Trophoblast cell (in vitro differentiated cells and primary cell): ENCODE measurements around the gene IMPDH1.

Experiments
- DNase-seq, 2 donors: peaks; one replicate each; pipeline ENCODE4 v3.0.0-alpha.2; 2016
- H2AFZ ChIP-seq: 2 replicates; pipeline ENCODE4 v1.6.1; 2013; ENCODE audit warnings: low read length, moderate library complexity, mild to moderate bottlenecking; ENCODE audit not compliant: insufficient read depth, poor library complexity
- H2AK5ac ChIP-seq: 2 replicates; pipeline ENCODE4 v1.6.1; 2013; ENCODE audit warnings: mild to moderate bottlenecking, low read length
- H2BK120ac ChIP-seq: 2 replicates; pipeline ENCODE4 v1.6.1; 2013; ENCODE audit warnings: low read length, mild to moderate bottlenecking, moderate library complexity; ENCODE audit not compliant: insufficient read depth, poor library complexity
- H2BK12ac ChIP-seq: 2 replicates; pipeline ENCODE4 v1.6.1; 2013; ENCODE audit warnings: mild to moderate bottlenecking, low read length, moderate library complexity
- H2BK5ac ChIP-seq: 2 replicates; pipeline ENCODE4 v1.6.1; 2013; ENCODE audit warnings: low read length, low read depth, moderate library complexity, mild to moderate bottlenecking; ENCODE audit not compliant: poor library complexity
- H3K14ac ChIP-seq: 2 replicates; pipeline ENCODE4 v1.6.1; 2013; ENCODE audit warnings: mild to moderate bottlenecking, low read length
- H3K18ac ChIP-seq: 2 replicates; pipeline ENCODE4 v1.6.1; 2013; ENCODE audit warnings: mild to moderate bottlenecking, low read length
- H3K23ac ChIP-seq: 2 replicates; pipeline ENCODE4 v1.6.1; 2013; ENCODE audit warnings: low read length
- H3K27ac ChIP-seq: 2 replicates; pipeline ENCODE4 v1.5.1; 2013; ENCODE audit warnings: low read depth, mild to moderate bottlenecking, inconsistent platforms, low read length, moderate library complexity
- H3K27me3 ChIP-seq: 2 replicates; pipeline ENCODE4 v1.6.1; 2013; ENCODE audit warnings: inconsistent platforms, mild to moderate bottlenecking, low read length, moderate library complexity; ENCODE audit not compliant: insufficient read depth
- H3K36me3 ChIP-seq, 2 experiments: 1 replicate in 1 of 2; 2 replicates in 1 of 2; pipeline ENCODE4 v1.6.1; 2013; ENCODE audit warnings: low read length in 2 of 2, mild to moderate bottlenecking in 2 of 2, moderate library complexity in 1 of 2; ENCODE audit not compliant: insufficient read depth in 2 of 2, control insufficient read depth in 1 of 2
- H3K4ac ChIP-seq: 2 replicates; pipeline ENCODE4 v1.6.1; 2013; ENCODE audit warnings: low read depth, mild to moderate bottlenecking, low read length, moderate library complexity
- H3K4me1 ChIP-seq, 2 experiments: 1 replicate in 1 of 2; 2 replicates in 1 of 2; pipeline ENCODE4 v1.6.1; 2013; ENCODE audit warnings: low read length in 2 of 2, mild to moderate bottlenecking in 2 of 2, moderate library complexity in 1 of 2; ENCODE audit not compliant: insufficient read depth in 2 of 2, control insufficient read depth in 1 of 2
- H3K4me2 ChIP-seq: 2 replicates; pipeline ENCODE4 v1.6.1; 2013; ENCODE audit warnings: inconsistent platforms, mild to moderate bottlenecking, low read length, moderate library complexity
- H3K4me3 ChIP-seq: 2 replicates; pipeline ENCODE4 v1.5.1; 2013; ENCODE audit warnings: mild to moderate bottlenecking, low read depth, low read length, inconsistent platforms
- H3K79me1 ChIP-seq: one replicate; pipeline ENCODE4 v1.6.1; 2013; ENCODE audit warnings: low read length
- H3K79me2 ChIP-seq: 2 replicates; pipeline ENCODE4 v1.6.1; 2013; ENCODE audit warnings: low read length, mild to moderate bottlenecking; ENCODE audit not compliant: control insufficient read depth, insufficient read depth, poor library complexity
- H3K9ac ChIP-seq: 2 replicates; pipeline ENCODE4 v1.6.1; 2013; ENCODE audit warnings: mild to moderate bottlenecking, low read length
- H3K9me3 ChIP-seq: 2 replicates; pipeline ENCODE4 v1.6.1; 2013; ENCODE audit warnings: low read depth, mild to moderate bottlenecking, control low read depth, inconsistent platforms, low read length; ENCODE audit not compliant: insufficient read depth
- H4K12ac ChIP-seq: 2 replicates; pipeline ENCODE4 v1.6.1; 2013; ENCODE audit warnings: low read depth, mild to moderate bottlenecking, low read length, moderate library complexity
- H4K8ac ChIP-seq: 2 replicates; pipeline ENCODE4 v1.6.1; 2013; ENCODE audit warnings: low read depth, mild to moderate bottlenecking, low read length, moderate library complexity
- H4K91ac ChIP-seq: one replicate; pipeline ENCODE4 v1.6.1; 2013; ENCODE audit warnings: low read depth, mild to moderate bottlenecking, low read length, moderate library complexity
- WGBS: extraction: QIAGEN DNeasy Blood & Tissue Kit; methylation state at CpG from one replicate; pipeline ENCODE4 v1.1.7; 2013; ENCODE audit warnings: missing lambda C conversion rate; ENCODE audit not compliant: insufficient read length, insufficient coverage; ENCODE audit errors: extremely low coverage; 5-methylcytosine and 5-hydroxymethylcytosine counted together

The IMPDH1 gene

DNA sequence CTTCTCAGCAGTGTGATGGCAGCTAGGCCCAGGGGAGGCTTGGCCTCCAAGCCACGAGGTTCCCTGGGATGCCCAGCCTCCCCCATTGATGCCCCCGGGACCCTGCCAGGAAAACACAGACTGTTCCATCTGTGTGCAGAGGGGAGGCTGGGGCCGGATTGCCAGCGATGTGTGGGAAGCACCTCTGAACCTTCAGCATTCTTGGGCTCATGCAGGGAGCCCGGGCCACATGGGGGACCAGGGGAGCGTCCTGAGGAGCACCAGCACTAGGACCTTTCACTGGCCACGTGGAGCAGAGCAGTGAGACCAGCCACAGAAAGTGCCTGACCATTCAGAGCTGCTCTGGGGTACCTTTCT, 2.6 kb downstream of the IMPDH1 start:
- Histone ChIP-seq H3K36me3 (no peaks in the 10 kb centered on the region), H3K14ac (no peak overlapping the region), H3K9ac (no peak overlapping the region), H2BK5ac (no peak overlapping the region), H2BK120ac (no peak overlapping the region), H3K4me3 (no peak overlapping the region), H3K9me3 (no peaks in the 10 kb centered on the region), H2AFZ (no peak overlapping the region), H3K27me3 (peaks cover 25% of the 10 kb centered on the region), H3K23ac (no peak overlapping the region), H3K4me2 (no peak overlapping the region), H3K18ac (no peak overlapping the region), H3K4ac (no peak overlapping the region), H4K91ac (no peak overlapping the region), H4K8ac (no peak overlapping the region), H4K12ac (no peak overlapping the region), H3K79me2 (peaks cover 4% of the 10 kb centered on the region), H2AK5ac (no peak overlapping the region), H3K79me1 (peaks cover 12% of the 10 kb centered on the region), H3K4me1 (peaks cover 5 to 13% of the 10 kb centered on the region in 2 experiments), H2BK12ac (no peak overlapping the region), H3K27ac (no peak overlapping the region)
- WGBS = no CpG with 5 or more reads among the region's 7 CpGs
- no peak for DNase-seq

DNA sequence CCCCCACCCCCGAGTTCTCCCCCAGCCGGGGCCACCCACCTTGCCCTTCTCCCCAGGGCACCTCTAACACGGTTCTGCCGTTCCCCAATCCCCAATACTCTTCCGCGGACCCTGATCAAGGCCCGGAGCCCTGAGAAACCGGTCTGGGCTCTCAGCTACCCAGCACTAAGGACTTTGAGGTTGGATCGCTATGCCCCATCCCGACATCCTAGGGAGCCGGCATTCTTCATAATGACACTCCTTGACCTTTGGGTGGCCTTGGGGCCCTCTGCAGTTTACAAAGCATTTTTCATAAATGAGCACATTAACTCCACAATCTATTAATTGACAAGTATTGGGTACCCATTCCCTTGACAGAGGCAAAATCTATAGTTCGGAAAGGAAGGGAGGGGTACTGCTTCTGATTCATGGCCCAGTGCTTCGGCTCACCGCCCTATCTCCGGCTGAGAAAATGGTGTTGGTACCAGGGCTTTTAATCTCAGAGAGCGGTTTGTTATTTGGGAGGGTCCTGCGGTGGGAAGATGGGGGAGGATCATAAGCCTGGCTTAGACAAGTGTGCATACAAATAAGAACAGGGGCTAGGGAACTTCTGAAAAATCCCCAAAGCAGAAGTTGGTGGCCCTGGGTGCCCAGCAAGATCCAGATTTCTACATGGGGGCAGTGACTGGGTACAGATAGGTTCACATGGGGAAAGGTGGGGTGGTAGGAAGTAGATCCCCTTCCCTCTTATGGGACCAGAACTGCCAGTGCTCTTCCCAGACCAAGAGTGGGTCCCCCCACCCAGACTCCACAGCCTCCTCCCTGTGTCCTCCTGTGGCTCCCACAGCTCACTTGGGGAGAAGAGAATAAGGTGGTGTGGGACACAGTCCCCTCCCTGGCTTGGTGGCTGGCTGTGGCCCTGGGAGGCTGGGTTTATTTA, 3.2 kb downstream of the IMPDH1 start:
- no peak overlapping the region for H4K8ac ChIP-seq
- DNase-seq = peak in 1 of 2 donors; percentile 54
- H3K4me2 ChIP-seq = peak overlapping the region; percentile 44
- no peak overlapping the region for H2BK12ac ChIP-seq
- no peak overlapping the region for H3K23ac ChIP-seq
- H3K9ac ChIP-seq = no peak overlapping the region
- H2BK5ac ChIP-seq = no peak overlapping the region
- no peak overlapping the region for H4K12ac ChIP-seq
- no peaks in the 10 kb centered on the region for H3K36me3 ChIP-seq
- no peaks in the 10 kb centered on the region for H3K9me3 ChIP-seq
- H4K91ac ChIP-seq = no peak overlapping the region
- no peak overlapping the region for H2BK120ac ChIP-seq
- H3K27me3 ChIP-seq = peaks cover 25% of the 10 kb centered on the region
- H2AFZ ChIP-seq = no peak overlapping the region
- no peak overlapping the region for H3K18ac ChIP-seq
- peaks cover 5 to 13% of the 10 kb centered on the region in 2 experiments for H3K4me1 ChIP-seq
- no peak overlapping the region for H3K27ac ChIP-seq
- H3K79me2 ChIP-seq = peaks cover 4% of the 10 kb centered on the region
- H3K4me3 ChIP-seq = no peak overlapping the region
- H2AK5ac ChIP-seq = no peak overlapping the region
- no peak overlapping the region for H3K14ac ChIP-seq
- H3K79me1 ChIP-seq = peaks cover 12% of the 10 kb centered on the region
- no CpG with 5 or more reads among the region's 17 CpGs for WGBS
- H3K4ac ChIP-seq = no peak overlapping the region

DNA sequence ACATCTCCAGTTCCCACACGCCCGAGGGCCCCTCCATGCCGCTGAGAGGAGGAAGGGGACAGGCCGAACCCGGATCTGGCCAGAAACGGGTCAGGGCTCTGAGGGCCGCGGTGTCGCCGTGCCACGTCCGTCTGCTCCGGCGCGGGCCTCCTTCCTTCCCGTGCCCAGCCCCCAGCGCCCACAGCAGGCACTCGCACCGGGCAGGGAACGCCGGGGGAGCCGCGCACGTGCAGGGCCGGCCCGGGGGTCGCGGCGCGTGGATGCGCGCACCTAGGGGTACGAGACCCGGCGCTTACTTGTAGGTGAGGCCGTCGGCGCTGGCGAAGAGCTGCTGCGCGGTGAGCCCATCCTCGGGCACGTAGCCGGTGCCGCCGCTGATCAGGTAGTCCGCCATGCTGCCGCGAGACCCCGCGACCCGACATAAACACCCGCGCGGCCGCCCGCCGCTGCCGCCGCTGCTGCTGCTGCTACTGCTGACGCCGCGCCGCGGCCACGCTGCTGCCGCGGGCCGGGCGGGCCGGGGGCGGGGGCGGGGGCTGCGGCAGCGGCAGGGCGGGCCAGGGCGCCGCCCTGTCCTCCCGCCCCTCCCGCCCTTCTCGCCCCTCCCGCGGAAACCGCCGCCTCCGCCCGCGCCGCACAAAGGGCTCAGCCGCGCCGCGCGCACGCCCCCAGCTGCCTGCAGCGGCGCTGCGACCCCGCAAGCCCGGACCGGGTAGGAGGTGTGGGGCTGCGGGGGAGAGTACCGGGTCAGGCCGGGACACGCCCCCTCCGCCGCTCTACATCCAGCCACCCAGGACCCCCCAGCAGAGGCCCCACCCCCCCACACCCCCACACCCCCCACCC, 4.1 kb downstream of the IMPDH1 start:
- H3K14ac ChIP-seq = peak overlapping the region; percentile 81
- peaks cover 12% of the 10 kb centered on the region for H3K79me1 ChIP-seq
- H3K4me3 ChIP-seq = peak overlapping the region; percentile 73
- H3K36me3 ChIP-seq = peaks cover 2 to 3% of the 10 kb centered on the region in 2 experiments
- no peak overlapping the region for H2BK5ac ChIP-seq
- H3K4me2 ChIP-seq = peak overlapping the region; percentile 80
- peak overlapping the region; percentile 58 for H2AFZ ChIP-seq
- H2BK12ac ChIP-seq = no peak overlapping the region
- H2BK120ac ChIP-seq = peak overlapping the region; percentile 64
- no peak overlapping the region for H3K4ac ChIP-seq
- no CpG with 5 or more reads among the region's 107 CpGs for WGBS
- no peak overlapping the region for H4K12ac ChIP-seq
- H4K8ac ChIP-seq = peak overlapping the region; percentile 15
- DNase-seq = peak in 1 of 2 donors; percentile 54
- H3K18ac ChIP-seq = peak overlapping the region; percentile 51
- peak overlapping the region; percentile 44 for H3K9ac ChIP-seq
- H3K27ac ChIP-seq = no peak overlapping the region
- H3K27me3 ChIP-seq = peaks cover 25% of the 10 kb centered on the region
- H4K91ac ChIP-seq = peak overlapping the region; percentile 58
- no peaks in the 10 kb centered on the region for H3K9me3 ChIP-seq
- no peak overlapping the region for H3K23ac ChIP-seq
- no peak overlapping the region for H2AK5ac ChIP-seq
- peaks cover 4% of the 10 kb centered on the region for H3K79me2 ChIP-seq
- peaks cover 5 to 13% of the 10 kb centered on the region in 2 experiments for H3K4me1 ChIP-seq

DNA sequence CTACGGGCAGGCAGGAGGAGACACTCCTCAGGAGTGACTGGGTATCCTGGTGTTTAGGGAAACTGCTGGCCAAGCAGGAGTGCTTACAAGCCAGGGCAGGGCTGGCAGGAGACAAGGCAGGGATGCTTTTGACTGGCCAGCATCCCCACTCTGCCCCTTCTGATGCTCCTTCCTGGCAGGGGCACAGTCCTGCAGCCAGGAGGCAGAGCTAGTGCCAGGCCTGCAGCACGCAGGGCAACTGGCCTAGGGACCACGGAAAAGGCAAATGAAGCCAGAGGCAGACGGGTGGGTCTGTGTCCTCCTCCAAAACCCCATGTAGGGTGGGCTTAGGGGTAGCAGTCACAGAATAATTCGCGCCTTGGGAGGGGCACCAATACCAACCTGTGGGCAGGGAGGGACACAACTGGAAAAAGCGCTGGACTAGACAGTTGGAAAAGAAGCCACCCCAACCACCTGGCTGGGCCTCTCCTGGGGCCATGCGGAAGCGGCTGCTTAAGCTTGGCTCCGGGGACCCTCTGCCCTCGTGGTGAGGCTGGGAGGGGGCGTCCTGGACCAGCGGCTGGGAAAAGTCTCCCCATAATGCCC, 4.8 kb downstream of the IMPDH1 start:
- H3K9me3 ChIP-seq = no peaks in the 10 kb centered on the region
- peak overlapping the region; percentile 58 for H2AFZ ChIP-seq
- H4K12ac ChIP-seq = no peak overlapping the region
- peak overlapping the region; percentile 15 for H4K8ac ChIP-seq
- no peak overlapping the region for H3K27ac ChIP-seq
- H4K91ac ChIP-seq = no peak overlapping the region
- H3K4me3 ChIP-seq = peak overlapping the region; percentile 73
- peak overlapping the region; percentile 80 for H3K4me2 ChIP-seq
- H3K4ac ChIP-seq = no peak overlapping the region
- no peak overlapping the region for H2AK5ac ChIP-seq
- H3K27me3 ChIP-seq = peaks cover 25% of the 10 kb centered on the region
- peak in 1 of 2 donors; percentile 25 for DNase-seq
- no peak overlapping the region for H2BK120ac ChIP-seq
- no peak overlapping the region for H2BK5ac ChIP-seq
- peaks cover 9% of the 10 kb centered on the region for H3K79me1 ChIP-seq
- no peak overlapping the region for H2BK12ac ChIP-seq
- no peak overlapping the region for H3K23ac ChIP-seq
- peaks cover 5 to 12% of the 10 kb centered on the region in 2 experiments for H3K4me1 ChIP-seq
- no peak overlapping the region for H3K9ac ChIP-seq
- H3K14ac ChIP-seq = peak overlapping the region; percentile 81
- peaks cover 4% of the 10 kb centered on the region for H3K79me2 ChIP-seq
- peak overlapping the region; percentile 51 for H3K18ac ChIP-seq
- peaks cover 7% of the 10 kb centered on the region in 2 experiments for H3K36me3 ChIP-seq
- WGBS = no CpG with 5 or more reads among the region's 13 CpGs
